ENCODE data around the gene SLC11A1. TPM values are rescaled to one million over a fixed set of nuclear protein-coding genes. Genes with fewer than 3 reads are reported as not detected.

The SLC11A1 gene
- total RNA-seq = under 1 TPM; 0.13 to 0.23 TPM

DNA sequence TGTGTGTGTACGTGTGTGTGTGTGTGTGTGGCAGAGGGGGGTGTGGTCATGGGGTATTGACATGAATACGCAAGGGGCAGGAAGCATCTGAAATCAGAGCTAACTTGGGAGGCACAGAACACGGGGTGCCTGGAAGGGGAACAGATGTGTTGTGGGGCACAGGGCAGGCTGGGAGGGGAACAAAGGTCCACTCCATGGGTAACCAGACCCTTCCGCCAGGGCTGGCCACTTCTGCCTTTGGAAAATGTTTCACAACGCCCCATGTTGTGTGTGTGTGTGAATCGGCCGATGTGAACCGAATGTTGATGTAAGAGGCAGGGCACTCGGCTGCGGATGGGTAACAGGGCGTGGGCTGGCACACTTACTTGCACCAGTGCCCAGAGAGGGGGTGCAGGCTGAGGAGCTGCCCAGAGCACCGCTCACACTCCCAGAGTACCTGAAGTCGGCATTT, at the start of gene SLC11A1:
Gene SLC11A1 (plus strand): TSS at position 358 of the 451 bp plus-strand sequence. CDS start 96 bp downstream, outside the sequence.
- no peak within 1 kb of the TSS for H3K27ac Mint-ChIP-seq
- no peak for TF ChIP-seq CTCF (IDR thresholded peaks at IDR 0.05)
- intact Hi-C loops (cut with micrococcal nuclease) = no loop called here
- CTCF ChIA-PET = no interaction called here
- DNase-seq = no peak
- POLR2A ChIA-PET = interaction anchor here (0.9 kb wide), 1 partner anchor 9 kb away, joined by 3 read pairs; no protein-coding TSS in a partner anchor
- H3K9me3 Mint-ChIP-seq = no peaks in the 10 kb centered on the region
- H3K36me3 Mint-ChIP-seq (ENCODE audit: low read depth) = no peaks in the 10 kb centered on the region
- H3K27me3 Mint-ChIP-seq = no peaks in the 10 kb centered on the region
- H3K4me1 Mint-ChIP-seq (ENCODE audit: low read depth) = no peaks in the 10 kb centered on the region
- no peak for ATAC-seq
- no peak within 1 kb of the TSS for H3K4me3 Mint-ChIP-seq

DNA sequence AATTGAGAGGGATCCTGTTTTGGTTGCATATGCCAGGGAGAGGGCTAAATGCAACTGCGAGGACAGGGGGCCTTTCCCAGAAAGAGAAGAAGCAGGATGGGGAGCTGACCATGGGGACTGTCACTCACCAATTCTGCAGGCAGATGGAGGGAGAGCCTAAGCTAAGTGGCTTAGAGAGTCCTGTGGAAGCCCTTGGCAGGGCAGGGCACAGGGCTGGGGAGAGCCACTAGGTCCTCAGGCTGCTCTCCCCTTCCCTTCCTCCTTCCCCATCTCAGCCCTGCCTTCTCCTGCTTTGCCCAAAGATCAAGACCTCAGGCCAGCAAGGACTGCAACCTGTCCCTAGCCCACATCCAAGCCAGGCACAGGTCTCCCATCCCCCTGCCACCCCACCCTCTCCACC, 49.8 kb upstream of the SLC11A1 start:
- no peaks in the 10 kb centered on the region for H3K36me3 Mint-ChIP-seq (ENCODE audit: low read depth)
- intact Hi-C loops (cut with micrococcal nuclease) = no loop called here
- H3K4me3 Mint-ChIP-seq = no peak overlapping the region
- POLR2A ChIA-PET = no interaction called here
- no peaks in the 10 kb centered on the region for H3K27me3 Mint-ChIP-seq
- ATAC-seq = no peak
- CTCF ChIA-PET = interaction anchor here (1.3 kb wide), 1 partner anchor 30 kb away, joined by 3 read pairs; no protein-coding TSS in a partner anchor
- H3K27ac Mint-ChIP-seq = no peak overlapping the region
- DNase-seq = no peak
- no peaks in the 10 kb centered on the region for H3K9me3 Mint-ChIP-seq
- no peak for TF ChIP-seq CTCF (IDR thresholded peaks at IDR 0.05)
- H3K4me1 Mint-ChIP-seq (ENCODE audit: low read depth) = peaks cover 1% of the 10 kb centered on the region

GRCh38 chr2:218332920-218333645, 49.0 kb upstream of the SLC11A1 start:
- no peak overlapping the region for H3K4me3 Mint-ChIP-seq
- ChIA-PET POLR2A (no interaction called here), CTCF (interaction anchor here (1.9 kb wide), 1 partner anchor 31 kb away, joined by 4 read pairs; no protein-coding TSS in a partner anchor)
- peaks cover 1% of the 10 kb centered on the region for H3K4me1 Mint-ChIP-seq (ENCODE audit: low read depth)
- H3K27me3 Mint-ChIP-seq = no peaks in the 10 kb centered on the region
- H3K27ac Mint-ChIP-seq = no peak overlapping the region
- intact Hi-C loops (cut with micrococcal nuclease) = no loop called here
- no peak for DNase-seq
- H3K9me3 Mint-ChIP-seq = no peaks in the 10 kb centered on the region
- no peaks in the 10 kb centered on the region for H3K36me3 Mint-ChIP-seq (ENCODE audit: low read depth)
- no peak for ATAC-seq
- TF ChIP-seq CTCF (IDR thresholded peaks at IDR 0.05) = no peak

DNA sequence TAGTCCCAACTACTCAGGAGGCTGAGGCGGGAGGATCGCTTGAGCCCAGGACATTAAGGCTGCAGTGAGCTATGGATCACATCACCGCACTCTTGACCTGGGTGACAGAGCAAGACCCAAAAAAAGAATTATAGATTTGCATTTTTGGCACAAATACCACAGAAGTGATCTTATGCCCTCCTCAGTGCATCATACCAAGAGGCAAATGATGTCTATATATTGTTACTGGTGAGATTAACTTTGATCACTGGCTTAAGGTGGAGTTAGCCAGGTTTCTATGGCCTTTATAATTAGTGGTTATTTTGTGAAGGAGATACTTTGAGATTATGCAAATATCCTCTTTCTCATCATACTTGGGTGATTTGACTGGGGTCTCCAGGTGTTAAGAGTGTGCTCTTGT, 47.5 kb upstream of the SLC11A1 start:
- no peak for DNase-seq
- Mint-ChIP-seq H3K4me1 (ENCODE audit: low read depth) (peaks cover 1% of the 10 kb centered on the region), H3K36me3 (ENCODE audit: low read depth) (no peaks in the 10 kb centered on the region), H3K4me3 (no peak overlapping the region), H3K27me3 (no peaks in the 10 kb centered on the region), H3K27ac (no peak overlapping the region), H3K9me3 (no peaks in the 10 kb centered on the region)
- ChIA-PET CTCF (interaction anchor here (0.9 to 1.9 kb wide), 3 partner anchors 13 to 33 kb away, joined by 3 to 4 read pairs (median 3); partner anchors contain the start of gene CATIP), POLR2A (interaction anchor here (0.6 to 0.8 kb wide), 2 partner anchors 17 to 65 kb away, joined by 3 read pairs; partner anchors contain the start of gene AAMP)
- intact Hi-C loops (cut with micrococcal nuclease) = no loop called here
- no peak for ATAC-seq
- TF ChIP-seq CTCF (IDR thresholded peaks at IDR 0.05) = no peak

GRCh38 chr2:218340656-218341055, 41.4 kb upstream of the SLC11A1 start:
- no peak overlapping the region for H3K27ac Mint-ChIP-seq
- H3K9me3 Mint-ChIP-seq = no peaks in the 10 kb centered on the region
- H3K4me3 Mint-ChIP-seq = no peak overlapping the region
- ChIA-PET POLR2A (no interaction called here), CTCF (interaction anchor here (0.8 kb wide), 1 partner anchor 16 kb away, joined by 3 read pairs; the partner anchor contains the start of gene CATIP)
- no peaks in the 10 kb centered on the region for H3K4me1 Mint-ChIP-seq (ENCODE audit: low read depth)
- TF ChIP-seq CTCF (IDR thresholded peaks at IDR 0.05) = no peak
- no peak for ATAC-seq
- no peaks in the 10 kb centered on the region for H3K36me3 Mint-ChIP-seq (ENCODE audit: low read depth)
- intact Hi-C loops (cut with micrococcal nuclease) = no loop called here
- no peaks in the 10 kb centered on the region for H3K27me3 Mint-ChIP-seq
- DNase-seq = no peak

All from activated CD8-positive, alpha-beta T cell treated with anti-CD3 and anti-CD28 coated beads for 36 hours (primary cell).